ENCODE results near the gene ADIPOR2. TPM values are rescaled to one million over a fixed set of nuclear protein-coding genes. Genes with fewer than 3 reads are reported as not detected.

ADIPOR2 gene
- polyA plus RNA-seq, 1 donor, result 52.7 TPM

DNA sequence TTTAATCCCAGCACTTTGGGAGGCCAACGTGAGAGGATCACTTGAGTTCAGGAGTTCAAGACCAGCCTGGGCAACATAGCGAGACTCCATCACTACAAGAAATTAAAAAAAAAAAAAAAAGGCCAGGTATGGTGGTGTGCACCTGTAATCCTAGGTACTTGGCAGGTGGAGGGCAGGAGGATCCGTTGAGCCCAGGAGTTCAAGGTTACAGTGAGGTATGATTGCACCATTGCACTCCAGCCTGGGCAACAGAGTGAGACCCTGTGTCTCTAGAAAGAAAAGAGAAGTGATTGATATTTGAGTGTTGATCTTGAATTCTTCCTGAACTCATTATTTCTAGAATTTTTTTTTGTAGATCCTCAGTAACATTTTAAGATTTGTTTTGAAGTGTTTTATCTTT is 59.4 kb downstream of the ADIPOR2 start:
- Histone ChIP-seq H3K36me3 (ENCODE audit: control insufficient read depth, insufficient read depth, low read length) (peaks cover 13% of the 10 kb centered on the region), H3K4me1 (ENCODE audit: control insufficient read depth, insufficient read depth, low read length) (no peaks in the 10 kb centered on the region), H3K9me3 (ENCODE audit: control insufficient read depth, low read depth, low read length) (peaks cover 14% of the 10 kb centered on the region), H3K4me3 (ENCODE audit: low read length) (no peak overlapping the region), H3K27me3 (ENCODE audit: control insufficient read depth, insufficient read depth, low read length) (no peaks in the 10 kb centered on the region), H3K27ac (ENCODE audit: low read length) (no peak overlapping the region)
- DNase-seq, result no peak
- 100% methylated on average over 1 of the region's 3 CpGs for WGBS (ENCODE audit: insufficient coverage, low lambda C conversion rate)

GRCh38 chr12:1758376-1758775 is 67.5 kb downstream of the ADIPOR2 start:
- Histone ChIP-seq H3K27ac (ENCODE audit: low read length) (no peak overlapping the region), H3K36me3 (ENCODE audit: control insufficient read depth, insufficient read depth, low read length) (peaks cover 26% of the 10 kb centered on the region), H3K9me3 (ENCODE audit: control insufficient read depth, low read depth, low read length) (no peaks in the 10 kb centered on the region), H3K4me3 (ENCODE audit: low read length) (no peak overlapping the region), H3K27me3 (ENCODE audit: control insufficient read depth, insufficient read depth, low read length) (no peaks in the 10 kb centered on the region), H3K4me1 (ENCODE audit: control insufficient read depth, insufficient read depth, low read length) (no peaks in the 10 kb centered on the region)
- DNase-seq, result no peak
- WGBS (ENCODE audit: insufficient coverage, low lambda C conversion rate), result 93% methylated on average over 2 of the region's 2 CpGs

GRCh38 chr12:1758887-1759286 is 68.0 kb downstream of the ADIPOR2 start:
- DNase-seq, result no peak
- Histone ChIP-seq H3K9me3 (ENCODE audit: control insufficient read depth, low read depth, low read length) (no peaks in the 10 kb centered on the region), H3K27ac (ENCODE audit: low read length) (no peak overlapping the region), H3K4me1 (ENCODE audit: control insufficient read depth, insufficient read depth, low read length) (no peaks in the 10 kb centered on the region), H3K4me3 (ENCODE audit: low read length) (no peak overlapping the region), H3K36me3 (ENCODE audit: control insufficient read depth, insufficient read depth, low read length) (peaks cover 26% of the 10 kb centered on the region), H3K27me3 (ENCODE audit: control insufficient read depth, insufficient read depth, low read length) (no peaks in the 10 kb centered on the region)
- 83% methylated on average over 1 of the region's 4 CpGs for WGBS (ENCODE audit: insufficient coverage, low lambda C conversion rate)

GRCh38 chr12:1760566-1761382 is 69.9 kb downstream of the ADIPOR2 start:
- no CpG with 5 or more reads among the region's 2 CpGs for WGBS (ENCODE audit: insufficient coverage, low lambda C conversion rate)
- Histone ChIP-seq H3K27me3 (ENCODE audit: control insufficient read depth, insufficient read depth, low read length) (no peaks in the 10 kb centered on the region), H3K4me3 (ENCODE audit: low read length) (no peak overlapping the region), H3K36me3 (ENCODE audit: control insufficient read depth, insufficient read depth, low read length) (peaks cover 15% of the 10 kb centered on the region), H3K9me3 (ENCODE audit: control insufficient read depth, low read depth, low read length) (no peaks in the 10 kb centered on the region), H3K27ac (ENCODE audit: low read length) (no peak overlapping the region), H3K4me1 (ENCODE audit: control insufficient read depth, insufficient read depth, low read length) (no peaks in the 10 kb centered on the region)
- no peak for DNase-seq

DNA sequence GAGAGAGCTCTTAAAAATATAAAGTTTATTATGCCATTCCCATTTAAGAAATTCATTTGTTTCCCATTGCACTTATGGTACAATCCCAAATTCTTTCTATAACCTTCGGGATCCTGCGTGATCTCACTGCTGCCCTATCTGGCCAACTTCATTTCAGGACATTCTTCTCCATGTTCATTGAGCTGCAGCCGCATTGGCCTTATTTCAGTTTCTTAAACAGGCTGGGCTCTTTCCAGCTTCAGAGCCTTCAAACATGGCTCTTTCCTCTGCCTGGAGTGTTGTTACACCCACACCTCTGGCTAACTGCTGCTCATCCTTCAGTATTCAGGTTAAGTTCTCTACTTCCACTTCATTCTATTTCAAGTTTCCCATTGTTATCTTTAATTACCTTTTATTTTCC is 71.0 kb downstream of the ADIPOR2 start:
- Histone ChIP-seq H3K4me3 (ENCODE audit: low read length) (no peak overlapping the region), H3K4me1 (ENCODE audit: control insufficient read depth, insufficient read depth, low read length) (no peaks in the 10 kb centered on the region), H3K9me3 (ENCODE audit: control insufficient read depth, low read depth, low read length) (no peaks in the 10 kb centered on the region), H3K27me3 (ENCODE audit: control insufficient read depth, insufficient read depth, low read length) (no peaks in the 10 kb centered on the region), H3K27ac (ENCODE audit: low read length) (no peak overlapping the region), H3K36me3 (ENCODE audit: control insufficient read depth, insufficient read depth, low read length) (peaks cover 9% of the 10 kb centered on the region)
- WGBS (ENCODE audit: insufficient coverage, low lambda C conversion rate), result no CpG with 5 or more reads among the region's 3 CpGs
- no peak for DNase-seq

- Histone ChIP-seq H3K36me3 (ENCODE audit: control insufficient read depth, insufficient read depth, low read length) (no peaks in the 10 kb centered on the region), H3K27me3 (ENCODE audit: control insufficient read depth, insufficient read depth, low read length) (no peaks in the 10 kb centered on the region), H3K9me3 (ENCODE audit: control insufficient read depth, low read depth, low read length) (no peaks in the 10 kb centered on the region), H3K4me1 (ENCODE audit: control insufficient read depth, insufficient read depth, low read length) (no peaks in the 10 kb centered on the region), H3K27ac (ENCODE audit: low read length) (no peak overlapping the region), H3K4me3 (ENCODE audit: low read length) (no peak overlapping the region)
- 83% methylated on average over 1 of the region's 2 CpGs for WGBS (ENCODE audit: insufficient coverage, low lambda C conversion rate)
- no peak for DNase-seq
Measured at GRCh38 chr12:1763153-1763552, 72.3 kb downstream of the ADIPOR2 start.

DNA sequence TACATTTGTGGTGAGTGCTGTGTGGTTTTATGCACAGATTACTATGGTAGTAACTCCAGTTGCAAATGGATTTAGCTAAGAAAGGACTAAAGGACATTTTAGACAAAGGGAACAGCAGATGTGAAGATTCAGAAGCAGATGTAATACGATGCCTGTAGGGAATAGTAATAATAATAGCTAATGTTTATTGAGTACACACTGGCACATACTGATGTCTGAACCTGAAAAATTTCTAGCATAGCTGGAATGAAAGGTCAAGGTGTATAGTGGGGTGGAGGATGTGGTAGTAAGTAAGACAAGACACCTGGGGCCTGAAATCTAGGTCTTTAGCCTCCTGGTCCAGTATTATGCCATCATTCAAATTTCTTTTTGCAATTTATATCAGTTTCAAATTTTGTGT is 75.2 kb downstream of the ADIPOR2 start:
- Histone ChIP-seq H3K27ac (ENCODE audit: low read length) (no peak overlapping the region), H3K4me1 (ENCODE audit: control insufficient read depth, insufficient read depth, low read length) (no peaks in the 10 kb centered on the region), H3K9me3 (ENCODE audit: control insufficient read depth, low read depth, low read length) (no peaks in the 10 kb centered on the region), H3K27me3 (ENCODE audit: control insufficient read depth, insufficient read depth, low read length) (no peaks in the 10 kb centered on the region), H3K36me3 (ENCODE audit: control insufficient read depth, insufficient read depth, low read length) (peaks cover 3% of the 10 kb centered on the region), H3K4me3 (ENCODE audit: low read length) (no peak overlapping the region)
- no peak for DNase-seq
- WGBS (ENCODE audit: insufficient coverage, low lambda C conversion rate), result 60% methylated on average over 1 of the region's 1 CpG

GRCh38 chr12:1767407-1768090 is 76.7 kb downstream of the ADIPOR2 start:
- Histone ChIP-seq H3K4me3 (ENCODE audit: low read length) (no peak overlapping the region), H3K9me3 (ENCODE audit: control insufficient read depth, low read depth, low read length) (no peaks in the 10 kb centered on the region), H3K36me3 (ENCODE audit: control insufficient read depth, insufficient read depth, low read length) (peaks cover 4% of the 10 kb centered on the region), H3K4me1 (ENCODE audit: control insufficient read depth, insufficient read depth, low read length) (no peaks in the 10 kb centered on the region), H3K27ac (ENCODE audit: low read length) (no peak overlapping the region), H3K27me3 (ENCODE audit: control insufficient read depth, insufficient read depth, low read length) (no peaks in the 10 kb centered on the region)
- DNase-seq, result no peak
- no CpG with 5 or more reads among the region's 1 CpG for WGBS (ENCODE audit: insufficient coverage, low lambda C conversion rate)

- Histone ChIP-seq H3K9me3 (ENCODE audit: control insufficient read depth, low read depth, low read length) (no peaks in the 10 kb centered on the region), H3K27ac (ENCODE audit: low read length) (no peak overlapping the region), H3K36me3 (ENCODE audit: control insufficient read depth, insufficient read depth, low read length) (peaks cover 11% of the 10 kb centered on the region), H3K27me3 (ENCODE audit: control insufficient read depth, insufficient read depth, low read length) (no peaks in the 10 kb centered on the region), H3K4me1 (ENCODE audit: control insufficient read depth, insufficient read depth, low read length) (no peaks in the 10 kb centered on the region), H3K4me3 (ENCODE audit: low read length) (no peak overlapping the region)
- WGBS (ENCODE audit: insufficient coverage, low lambda C conversion rate), result no CpG with 5 or more reads among the region's 1 CpG
- DNase-seq, result no peak
Measured at GRCh38 chr12:1768615-1769014, 77.7 kb downstream of the ADIPOR2 start.

DNA sequence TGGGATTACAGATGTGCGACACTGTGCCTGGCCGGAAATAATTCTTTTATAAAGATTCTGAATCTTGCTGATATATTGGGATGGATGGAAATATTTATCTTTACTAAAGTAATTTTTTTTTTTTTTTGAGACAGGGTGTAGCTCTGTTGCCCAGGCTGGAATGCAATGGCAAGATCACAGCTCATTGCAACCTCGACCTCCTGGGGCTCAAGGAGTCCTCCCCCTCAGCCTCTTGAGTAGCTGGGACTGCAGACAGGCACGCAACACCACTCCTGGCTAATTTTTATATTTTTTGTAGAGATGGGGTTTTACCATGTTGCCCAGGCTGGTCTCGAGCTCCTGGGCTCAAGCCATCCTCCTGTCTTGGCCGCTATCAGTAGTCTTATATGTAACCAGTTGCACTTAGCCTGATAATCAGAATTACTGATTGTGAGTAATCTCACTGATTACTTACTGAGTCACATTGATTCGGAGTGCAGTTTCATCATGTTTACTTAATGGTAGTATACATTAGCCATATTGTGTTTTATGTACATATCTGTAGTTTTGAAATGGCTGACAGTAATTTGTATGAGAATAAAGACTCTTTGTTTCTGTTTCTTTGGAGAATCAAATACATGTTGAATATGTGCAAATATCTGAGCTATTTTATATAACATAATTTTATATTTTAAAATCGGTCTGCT is 79.1 kb downstream of the ADIPOR2 start:
- Histone ChIP-seq H3K27me3 (ENCODE audit: control insufficient read depth, insufficient read depth, low read length) (no peaks in the 10 kb centered on the region), H3K9me3 (ENCODE audit: control insufficient read depth, low read depth, low read length) (no peaks in the 10 kb centered on the region), H3K27ac (ENCODE audit: low read length) (no peak overlapping the region), H3K4me3 (ENCODE audit: low read length) (no peak overlapping the region), H3K36me3 (ENCODE audit: control insufficient read depth, insufficient read depth, low read length) (peaks cover 14% of the 10 kb centered on the region), H3K4me1 (ENCODE audit: control insufficient read depth, insufficient read depth, low read length) (no peaks in the 10 kb centered on the region)
- DNase-seq, result peak in 1 of 2 donors; percentile 16
- WGBS (ENCODE audit: insufficient coverage, low lambda C conversion rate), result 63% methylated on average over 3 of the region's 8 CpGs
